SJSA1 (cell line): ENCODE data around the gene LRRIQ4. TPM values are rescaled to one million over a fixed set of nuclear protein-coding genes. Genes with fewer than 3 reads are reported as not detected.
A peak's percentile ranks its signal among the peaks of the same experiment; 100 is the strongest.

Experiments
- DNase-seq, 2 experiments: peaks; one replicate each; pipeline ENCODE4 v3.0.0-alpha.2; 2015 to 2020; ENCODE audit warnings: low spot score in 2 of 2, low read depth in 1 of 2
- H3K27ac ChIP-seq: fragments of 250-450 bp; sonication (Bioruptor Pico); 2 replicates; pipeline ENCODE4 v1.5.1; 2020; ENCODE audit warnings: mild to moderate bottlenecking, moderate library complexity
- H3K27me3 ChIP-seq: fragments of 250-450 bp; sonication (Bioruptor Pico); replicated peaks from 2 replicates; pipeline ENCODE4 v1.5.1; 2020; ENCODE audit warnings: mild to moderate bottlenecking, moderate library complexity
- H3K36me3 ChIP-seq: fragments of 250-450 bp; sonication (Bioruptor Pico); 2 replicates; pipeline ENCODE4 v1.5.1; 2020; ENCODE audit warnings: mild to moderate bottlenecking
- H3K4me1 ChIP-seq: fragments of 250-450 bp; sonication (Bioruptor Pico); replicated peaks from 2 replicates; pipeline ENCODE4 v1.6.1; 2021; ENCODE audit warnings: mild to moderate bottlenecking
- H3K4me3 ChIP-seq: fragments of 250-450 bp; sonication (Bioruptor Pico); 2 replicates; pipeline ENCODE4 v1.5.1; 2020; ENCODE audit warnings: mild to moderate bottlenecking
- H3K9me3 ChIP-seq: fragments of 250-450 bp; sonication (Bioruptor Pico); replicated peaks from 2 replicates; pipeline ENCODE4 v1.5.1; 2020; ENCODE audit warnings: mild to moderate bottlenecking
- total RNA-seq: library from RNA; depleted of rRNA; stranded (reverse); fragments of >200 nt; shearing (Covaris generic); gene quantifications from 2 replicates; pipeline ENCODE4 v1.2.3, GENCODE V29; 2014; rRNA removed

The LRRIQ4 gene
- not detected in 2 replicates for total RNA-seq

DNA sequence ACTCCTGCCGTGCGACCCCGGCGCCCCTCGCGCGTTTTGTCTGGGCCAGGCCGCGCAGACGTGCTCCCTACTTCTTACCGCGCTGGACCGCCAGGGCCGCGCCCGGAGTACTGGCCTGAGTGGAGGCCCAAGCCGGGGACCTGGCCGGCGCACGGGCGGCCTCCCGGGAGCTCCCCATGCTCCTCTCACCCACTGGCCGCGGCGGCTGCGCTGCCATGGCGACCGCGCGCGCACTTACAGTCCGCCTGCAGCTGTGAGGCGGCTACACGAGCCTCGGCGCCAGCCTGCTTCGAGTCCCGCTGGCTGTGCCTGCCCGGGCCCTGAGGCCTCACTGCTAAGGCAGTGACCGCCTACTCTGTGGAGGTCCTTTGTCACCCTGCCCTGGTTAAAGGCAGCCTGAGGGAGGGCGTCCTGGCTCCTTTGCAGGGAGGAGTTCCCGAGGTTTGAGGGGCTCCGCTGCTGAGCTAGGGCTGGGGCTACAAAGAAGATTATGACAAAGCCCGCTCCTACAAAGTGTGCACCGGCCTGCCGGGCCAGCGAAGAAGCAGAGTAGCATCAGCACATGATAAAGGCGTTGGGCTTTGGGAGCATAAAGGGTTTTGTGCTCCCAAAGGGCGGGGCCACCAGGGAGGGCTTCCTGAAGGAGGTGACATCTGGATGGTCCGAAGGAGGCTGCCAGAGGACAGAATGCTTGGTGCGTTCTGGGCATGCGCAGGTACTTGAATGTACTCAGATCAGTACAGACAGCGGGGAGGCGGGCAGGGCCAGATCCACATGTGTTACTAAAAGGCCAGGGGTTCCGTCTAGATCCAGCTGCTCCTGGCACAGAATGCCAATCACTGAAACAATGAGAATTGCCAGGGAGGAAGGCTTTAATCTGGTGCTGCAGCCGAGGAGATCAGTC is at the start of gene LRRIQ4, which contains the start of gene LRRC34:
Gene LRRIQ4 (plus strand): TSS at position 539 of the 904 bp plus-strand sequence. CDS start 9,052 bp downstream, outside the sequence.
Gene LRRC34 (minus strand): TSS at position 573 of the 904 bp plus-strand sequence. CDS start 356 bp downstream, at position 217.
- H3K4me1 ChIP-seq, result peaks cover 7% of the 10 kb centered on the region; the same call in 1 of the 2 replicates
- H3K4me3 ChIP-seq, result peak within 1 kb of the TSS; percentile 21
- peaks cover 5% of the 10 kb centered on the region; the same call in 1 of the 2 replicates for H3K9me3 ChIP-seq
- H3K27ac ChIP-seq, result no peak within 1 kb of the TSS
- DNase-seq, result peak; percentile 9 to 45
- peaks cover 5% of the 10 kb centered on the region; the same call in 1 of the 2 replicates for H3K27me3 ChIP-seq
- H3K36me3 ChIP-seq, result no peaks in the 10 kb centered on the region

- H3K27me3 ChIP-seq, result no peaks in the 10 kb centered on the region
Measured at GRCh38 chr3:169764312-169764881, 48.3 kb upstream of the LRRIQ4 start.

DNA sequence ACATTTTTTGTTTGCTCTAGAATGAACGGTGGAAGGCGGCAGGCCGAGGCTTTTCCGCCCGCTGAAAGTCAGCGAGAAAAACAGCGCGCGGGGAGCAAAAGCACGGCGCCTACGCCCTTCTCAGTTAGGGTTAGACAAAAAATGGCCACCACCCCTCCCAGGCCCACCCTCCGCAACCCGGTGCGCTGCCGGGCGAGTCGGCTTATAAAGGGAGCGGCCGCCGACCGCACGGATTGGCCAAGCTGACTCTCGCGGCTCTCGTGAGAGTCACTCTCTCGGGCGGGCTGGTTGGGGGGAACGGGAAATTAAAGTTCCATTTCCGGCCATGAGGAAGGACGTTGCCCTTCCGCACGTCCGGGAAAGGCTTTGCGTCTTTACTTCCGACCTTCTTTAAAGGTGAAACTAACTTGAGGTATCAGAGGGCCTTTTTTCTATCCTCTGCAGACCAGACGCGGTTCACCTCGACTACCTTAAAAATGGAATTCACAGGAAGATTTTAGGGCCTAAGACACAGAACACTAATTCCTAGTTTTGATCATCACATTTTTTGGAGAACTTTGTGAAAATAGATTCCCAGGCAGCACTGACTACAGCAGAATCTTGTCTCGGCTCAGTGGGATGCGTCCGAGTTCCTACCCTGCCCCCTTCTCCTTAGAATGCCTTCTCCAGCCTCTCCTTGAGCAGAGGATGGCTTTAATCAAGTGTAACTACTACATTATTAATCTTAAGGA is 47.6 kb upstream of the LRRIQ4 start, which contains the start of gene TERC:
Gene TERC (minus strand): TSS at position 179 of the 731 bp plus-strand sequence.
- peak; percentile 66 to 85 for DNase-seq
- peak within 1 kb of the TSS; percentile 61 for H3K4me3 ChIP-seq
- H3K27me3 ChIP-seq, result no peaks in the 10 kb centered on the region
- peak within 1 kb of the TSS; percentile 80 for H3K27ac ChIP-seq
- H3K9me3 ChIP-seq, result peaks cover 7% of the 10 kb centered on the region
- no peaks in the 10 kb centered on the region for H3K4me1 ChIP-seq
- H3K36me3 ChIP-seq, result no peaks in the 10 kb centered on the region

More at GRCh38 chr3:169764312-169764881, 48.3 kb upstream of the LRRIQ4 start:
- DNase-seq, result no peak
- Histone ChIP-seq H3K9me3 (peaks cover 9% of the 10 kb centered on the region), H3K4me1 (no peaks in the 10 kb centered on the region), H3K36me3 (no peaks in the 10 kb centered on the region), H3K27ac (peak overlapping the region; percentile 80), H3K4me3 (peak overlapping the region; percentile 61)

- peak; percentile 59 to 62 for DNase-seq
Measured at GRCh38 chr3:169769287-169770181, 43.1 kb upstream of the LRRIQ4 start, which contains the start of gene ACTRT3. ACTRT3 (minus strand) TSS chr3:169769561; CDS start chr3:169769520, 41 bp downstream.

DNA sequence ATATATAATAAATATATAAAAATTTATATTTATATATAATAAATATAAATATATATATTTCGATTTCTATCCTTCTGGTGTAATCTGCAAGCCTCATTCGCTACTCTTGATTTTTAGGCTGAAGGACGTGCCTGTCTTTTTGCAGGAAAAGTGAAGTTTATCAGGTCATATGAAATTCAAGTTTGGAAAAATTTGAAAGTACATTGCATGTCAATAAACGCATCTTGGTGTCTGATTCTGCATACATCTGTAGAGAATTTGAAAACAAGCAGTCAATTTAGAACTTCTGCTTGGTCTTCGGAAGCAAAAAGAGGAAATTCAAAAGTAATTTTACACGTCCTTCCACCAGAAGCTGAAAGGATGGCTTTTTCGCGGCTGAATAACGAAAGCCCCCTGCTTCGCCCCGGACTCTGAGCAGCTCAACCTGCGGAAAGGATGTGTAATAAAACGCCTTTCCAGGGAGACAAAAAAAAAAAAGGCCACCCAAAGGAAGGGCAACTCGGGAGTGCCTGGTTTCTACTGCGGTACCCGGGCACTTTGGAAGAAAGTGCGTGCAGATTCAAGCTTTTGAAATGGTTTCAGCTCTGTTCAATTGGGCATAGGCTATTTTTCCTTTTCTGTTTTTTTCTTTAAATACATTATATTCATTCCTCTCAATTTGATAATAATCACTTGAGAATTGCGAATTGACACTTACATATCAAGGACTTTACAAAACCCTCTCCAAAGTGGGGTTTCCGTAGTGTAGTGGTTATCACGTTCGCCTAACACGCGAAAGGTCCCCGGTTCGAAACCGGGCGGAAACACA is 41.0 kb upstream of the LRRIQ4 start:
- Histone ChIP-seq H3K27ac (peak overlapping the region; percentile 93; the same call in 1 of the 2 replicates), H3K9me3 (no peaks in the 10 kb centered on the region), H3K4me3 (peak overlapping the region; percentile 84), H3K36me3 (peaks cover 33% of the 10 kb centered on the region), H3K27me3 (no peaks in the 10 kb centered on the region), H3K4me1 (peaks cover 6% of the 10 kb centered on the region)
- DNase-seq, result peak; percentile 52 to 90

More at GRCh38 chr3:169769287-169770181, 43.1 kb upstream of the LRRIQ4 start, which contains the start of gene ACTRT3:
- peaks cover 6% of the 10 kb centered on the region for H3K4me1 ChIP-seq
- H3K27ac ChIP-seq, result 0 out of 2 replicates have a peak within 1 kb of the TSS, but pooled peaks have one; percentile 17
- H3K9me3 ChIP-seq, result peaks cover 3% of the 10 kb centered on the region
- H3K4me3 ChIP-seq, result peak within 1 kb of the TSS; percentile 44
- peaks cover 14% of the 10 kb centered on the region for H3K36me3 ChIP-seq
- H3K27me3 ChIP-seq, result no peaks in the 10 kb centered on the region

DNA sequence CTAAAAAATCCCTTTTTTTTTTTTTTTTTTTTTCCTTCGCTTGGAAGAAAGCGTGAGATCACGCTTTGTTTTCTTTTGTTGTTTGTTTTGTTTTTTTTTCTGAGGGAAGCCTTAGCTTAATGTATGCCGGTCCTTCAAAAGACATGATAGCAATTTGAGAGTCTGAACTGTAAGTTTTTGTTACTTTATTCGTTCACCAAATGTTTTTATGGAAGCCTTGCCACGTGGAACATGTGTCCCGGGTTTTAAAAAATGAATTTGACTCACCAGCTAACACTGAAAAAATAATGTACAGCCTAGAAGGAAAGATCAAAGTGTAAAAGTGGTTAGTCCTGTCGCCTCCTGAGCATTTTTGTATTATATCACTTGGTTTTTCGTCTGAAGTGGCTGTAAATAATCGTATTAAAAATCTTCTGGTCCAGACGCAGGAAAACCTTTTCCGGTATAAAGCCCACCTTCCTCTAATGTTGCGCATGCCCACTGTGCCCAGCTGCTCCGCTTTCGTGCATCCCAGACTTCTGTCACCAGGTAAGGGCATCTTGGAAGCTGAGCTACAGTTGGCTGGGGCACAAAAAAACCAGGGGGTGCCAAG is 40.3 kb upstream of the LRRIQ4 start:
- peaks cover 6% of the 10 kb centered on the region for H3K4me1 ChIP-seq
- H3K9me3 ChIP-seq, result no peaks in the 10 kb centered on the region
- H3K27me3 ChIP-seq, result no peaks in the 10 kb centered on the region
- peaks cover 40% of the 10 kb centered on the region for H3K36me3 ChIP-seq
- peak; percentile 66 to 87 for DNase-seq
- peak overlapping the region; percentile 84 for H3K4me3 ChIP-seq
- peak overlapping the region; percentile 93 for H3K27ac ChIP-seq

- Histone ChIP-seq H3K27ac (peak within 1 kb of the TSS; percentile 93), H3K4me1 (peaks cover 6% of the 10 kb centered on the region), H3K9me3 (no peaks in the 10 kb centered on the region), H3K36me3 (peaks cover 46% of the 10 kb centered on the region), H3K4me3 (peak within 1 kb of the TSS; percentile 84), H3K27me3 (no peaks in the 10 kb centered on the region)
- DNase-seq, result peak; percentile 87 to 95
Measured at GRCh38 chr3:169772897-169773816, 39.5 kb upstream of the LRRIQ4 start, which contains the start of gene MYNN. MYNN (plus strand) TSS chr3:169773396; CDS start chr3:169774296, 900 bp downstream.

DNA sequence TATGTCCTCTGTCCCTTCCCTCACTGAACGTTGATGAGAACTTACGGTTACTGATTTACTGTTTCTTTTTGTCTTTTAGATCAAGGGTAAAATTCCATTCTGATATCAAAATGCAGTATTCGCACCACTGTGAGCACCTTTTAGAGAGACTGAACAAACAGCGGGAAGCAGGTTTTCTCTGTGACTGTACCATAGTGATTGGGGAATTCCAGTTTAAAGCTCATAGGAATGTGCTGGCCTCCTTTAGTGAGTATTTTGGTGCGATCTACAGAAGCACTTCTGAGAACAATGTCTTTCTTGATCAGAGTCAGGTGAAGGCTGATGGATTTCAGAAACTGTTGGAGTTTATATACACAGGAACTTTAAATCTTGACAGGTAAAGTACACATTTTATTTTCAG is 38.5 kb upstream of the LRRIQ4 start:
- H3K27me3 ChIP-seq, result no peaks in the 10 kb centered on the region
- peaks cover 56% of the 10 kb centered on the region for H3K36me3 ChIP-seq
- no peak overlapping the region for H3K27ac ChIP-seq
- no peaks in the 10 kb centered on the region for H3K9me3 ChIP-seq
- peaks cover 6% of the 10 kb centered on the region for H3K4me1 ChIP-seq
- no peak for DNase-seq
- peak overlapping the region; percentile 84 for H3K4me3 ChIP-seq

DNA sequence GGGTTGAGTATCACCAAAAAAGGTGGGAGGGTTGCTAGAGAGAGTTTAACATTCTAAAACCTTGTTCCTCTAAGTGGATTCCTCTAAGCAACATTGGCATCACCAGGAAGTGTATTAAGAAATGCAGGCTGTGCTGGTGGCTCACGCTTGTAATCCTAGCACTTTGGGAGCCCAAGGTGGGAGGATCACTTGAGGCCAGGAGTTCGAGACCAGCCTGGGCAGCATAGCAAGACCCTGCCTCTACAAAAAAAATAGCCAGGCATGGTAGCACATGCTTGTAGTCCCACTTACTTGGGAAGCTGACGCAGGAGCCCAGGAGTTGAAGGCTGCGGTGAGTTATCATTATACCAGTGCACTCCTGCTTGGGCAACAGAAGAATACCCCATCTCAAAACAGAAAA is 34.8 kb upstream of the LRRIQ4 start:
- H3K27me3 ChIP-seq, result no peaks in the 10 kb centered on the region
- H3K4me1 ChIP-seq, result peaks cover 6% of the 10 kb centered on the region
- no peaks in the 10 kb centered on the region for H3K9me3 ChIP-seq
- peaks cover 89% of the 10 kb centered on the region for H3K36me3 ChIP-seq
- no peak for DNase-seq
- no peak overlapping the region for H3K4me3 ChIP-seq
- H3K27ac ChIP-seq, result no peak overlapping the region

- no peak overlapping the region for H3K27ac ChIP-seq
- DNase-seq, result no peak
- no peaks in the 10 kb centered on the region for H3K9me3 ChIP-seq
- no peaks in the 10 kb centered on the region for H3K27me3 ChIP-seq
- H3K4me1 ChIP-seq, result no peaks in the 10 kb centered on the region
- no peak overlapping the region for H3K4me3 ChIP-seq
- peaks cover 89% of the 10 kb centered on the region for H3K36me3 ChIP-seq
Measured at GRCh38 chr3:169780742-169781141, 31.9 kb upstream of the LRRIQ4 start.
